Testis (tissue), 3 donors: ENCODE results near the gene MAGI2. TPM values are rescaled to one million over a fixed set of nuclear protein-coding genes. Genes with fewer than 3 reads are reported as not detected.

Experiments
- DNase-seq: peaks from one replicate; pipeline ENCODE4 v3.0.0-alpha.2; 2019
- H3K27ac ChIP-seq, 2 donors: fragments of 200-600 bp; sonication (generic); one replicate each; pipeline ENCODE4 v1.5.1; 2019
- H3K27me3 ChIP-seq: fragments of 200-600 bp; sonication (generic); one replicate; pipeline ENCODE4 v1.5.1; 2019
- H3K36me3 ChIP-seq: fragments of 200-600 bp; sonication (generic); one replicate; pipeline ENCODE4 v1.5.1; 2017; ENCODE audit warnings: low read depth; ENCODE audit errors: missing control alignments
- H3K4me1 ChIP-seq: fragments of 200-600 bp; sonication (generic); one replicate; pipeline ENCODE4 v1.5.1; 2019
- H3K4me3 ChIP-seq, 2 donors: fragments of 200-600 bp; sonication (generic); one replicate each; pipeline ENCODE4 v1.5.1; 2017 to 2019
- H3K9me3 ChIP-seq: fragments of 200-600 bp; sonication (generic); one replicate; pipeline ENCODE4 v1.5.1; 2017
- CTCF ChIP-seq, 3 experiments: fragments of 450-650 bp in 2 of 3; fragments of 200-600 bp in 1 of 3; sonication (generic) in 1 of 3; IDR thresholded peaks; one replicate each; pipeline ENCODE4 v1.5.1; 2016 to 2019; ENCODE audit warnings: antibody characterized with exemption in 3 of 3, mild to moderate bottlenecking in 2 of 3, moderate library complexity in 1 of 3
- POLR2A ChIP-seq: fragments of 450-650 bp; IDR thresholded peaks from one replicate; pipeline ENCODE4 v1.6.1; 2017; ENCODE audit warnings: antibody characterized with exemption, mild to moderate bottlenecking, moderate library complexity
- WGBS, 2 donors: methylation state at CpG; one replicate each; pipeline ENCODE4 v1.1.5; 2018; 5-methylcytosine and 5-hydroxymethylcytosine counted together
- intact Hi-C: fragments of 100-400 bp; cut with DNase I; formaldehyde crosslinking; loops from one replicate; pipeline ENCODE4 v1.15.1; 2023; ENCODE audit warnings: low total_unique reads
- polyA plus RNA-seq: library from polyadenylated mRNA; stranded (reverse); fragments of 350-450 nt; fragmentation: Illumina TruSeq; extraction: RNeasy Lipid Tissue Mini Kit (QIAGEN cat#74804); gene quantifications from one replicate; pipeline ENCODE4 v1.2.3, GENCODE V29; 2014; ENCODE audit warnings: low read depth, low replicate concordance; ENCODE audit not compliant: insufficient read depth
- total RNA-seq, 2 donors: library from RNA; depleted of rRNA; stranded (reverse); fragments of >200 nt; gene quantifications; one replicate each; pipeline ENCODE4 v1.2.3, GENCODE V29; 2016

The MAGI2 gene
- total and polyA plus RNA-seq, 3 donors from 2014 or later = 11.2 to 13.1 (median 12.4) TPM

GRCh38 chr7:78400038-78400437 lies 1053.4 kb downstream of the MAGI2 start:
- Histone ChIP-seq H3K27me3 (no peaks in the 10 kb centered on the region), H3K4me1 (no peaks in the 10 kb centered on the region), H3K4me3 (no peak overlapping the region), H3K36me3 (no peaks in the 10 kb centered on the region), H3K9me3 (no peaks in the 10 kb centered on the region), H3K27ac (no peak overlapping the region)
- intact Hi-C loops = no loop called here
- no peak for DNase-seq
- WGBS, 2 donors = 33 to 35% methylated on average over 2 of the region's 2 CpGs
- no peak for TF ChIP-seq CTCF (IDR thresholded peaks at IDR 0.05)

- Histone ChIP-seq H3K27me3 (no peaks in the 10 kb centered on the region), H3K27ac (no peak overlapping the region), H3K9me3 (no peaks in the 10 kb centered on the region), H3K4me3 (no peak overlapping the region), H3K36me3 (no peaks in the 10 kb centered on the region), H3K4me1 (no peaks in the 10 kb centered on the region)
- WGBS, 2 donors = 82 to 91% methylated on average over 4 of the region's 4 CpGs
- intact Hi-C loops = no loop called here
- no peak for DNase-seq
- TF ChIP-seq CTCF (IDR thresholded peaks at IDR 0.05) (no peak), POLR2A (no peak)
These were observed 1054.3 kb downstream of the MAGI2 start for GRCh38 chr7:78399033-78399769.

- no peaks in the 10 kb centered on the region for H3K27me3 ChIP-seq
- no peak overlapping the region for H3K27ac ChIP-seq
- no peaks in the 10 kb centered on the region for H3K9me3 ChIP-seq
- no peak for DNase-seq
- no peak for TF ChIP-seq POLR2A
- TF ChIP-seq CTCF (IDR thresholded peaks at IDR 0.05) = no peak
- no peaks in the 10 kb centered on the region for H3K36me3 ChIP-seq
- H3K4me1 ChIP-seq = no peaks in the 10 kb centered on the region
- WGBS, 2 donors = 75 to 80% methylated on average over 2 of the region's 2 CpGs
- H3K4me3 ChIP-seq = no peak overlapping the region
- intact Hi-C loops = no loop called here
These were observed 1054.9 kb downstream of the MAGI2 start for GRCh38 chr7:78398576-78398975.

GRCh38 chr7:78398081-78398480 lies 1055.4 kb downstream of the MAGI2 start:
- Histone ChIP-seq H3K36me3 (no peaks in the 10 kb centered on the region), H3K4me1 (no peaks in the 10 kb centered on the region), H3K27me3 (no peaks in the 10 kb centered on the region), H3K27ac (no peak overlapping the region), H3K9me3 (no peaks in the 10 kb centered on the region), H3K4me3 (no peak overlapping the region)
- no peak for TF ChIP-seq CTCF (IDR thresholded peaks at IDR 0.05)
- no peak for TF ChIP-seq POLR2A
- intact Hi-C loops = no loop called here
- no peak for DNase-seq
- 84 to 90% methylated on average over 5 of the region's 5 CpGs for WGBS, 2 donors

DNA sequence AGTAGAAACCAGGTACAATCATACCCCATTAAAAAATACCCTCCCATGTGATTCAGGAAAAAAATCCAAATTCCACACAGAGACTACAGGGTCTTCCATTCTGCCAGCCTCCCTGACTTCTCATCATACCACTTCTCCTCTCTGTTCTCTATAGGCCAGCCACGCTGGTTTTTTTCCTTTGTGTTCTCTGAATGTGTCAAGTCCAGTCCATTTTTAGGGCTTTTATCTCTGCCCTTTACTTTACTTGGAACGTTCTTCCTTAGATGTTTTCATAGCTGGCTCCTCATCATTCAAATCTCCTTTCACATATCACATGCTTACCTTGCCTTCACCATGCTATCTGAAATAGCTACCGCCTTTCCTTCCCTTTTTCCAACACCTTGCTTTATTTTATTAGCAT lies 1057.3 kb downstream of the MAGI2 start:
- DNase-seq = no peak
- Histone ChIP-seq H3K27ac (no peak overlapping the region), H3K4me3 (no peak overlapping the region), H3K36me3 (no peaks in the 10 kb centered on the region), H3K9me3 (no peaks in the 10 kb centered on the region), H3K4me1 (no peaks in the 10 kb centered on the region), H3K27me3 (no peaks in the 10 kb centered on the region)
- WGBS, 2 donors = 54 to 64% methylated on average over 3 of the region's 3 CpGs
- intact Hi-C loops = no loop called here
- TF ChIP-seq POLR2A (no peak), CTCF (IDR thresholded peaks at IDR 0.05) (no peak)
